BE2C (cell line): ENCODE data around the gene NEU4.
"Not testable (repeated sequence)": the region's sequence is repeated elsewhere in the genome, so short reads cannot be mapped to it uniquely, and the experiment has no call there.

Experiments
- DNase-seq: peaks from one replicate; pipeline ENCODE4 v3.0.0-alpha.2; 2020
- H3K27me3 ChIP-seq: fragments of 250-450 bp; sonication (Bioruptor Pico); 2 replicates; pipeline ENCODE4 v1.5.1; 2020; ENCODE audit warnings: mild to moderate bottlenecking
- H3K36me3 ChIP-seq: fragments of 250-450 bp; sonication (Bioruptor Pico); 2 replicates; pipeline ENCODE4 v1.5.1; 2020; ENCODE audit warnings: mild to moderate bottlenecking
- H3K4me1 ChIP-seq: fragments of 250-450 bp; sonication (Bioruptor Pico); 2 replicates; pipeline ENCODE4 v1.5.1; 2020
- H3K4me3 ChIP-seq: 2 replicates; pipeline ENCODE4 v1.5.1; 2011; ENCODE audit warnings: low read depth, low read length
- H3K9me3 ChIP-seq: fragments of 250-450 bp; sonication (Bioruptor Pico); 2 replicates; pipeline ENCODE4 v1.5.1; 2020
- CTCF ChIP-seq: IDR thresholded peaks from 2 replicates; pipeline ENCODE4 v1.5.1; 2012; ENCODE audit warnings: mild to moderate bottlenecking, low read depth, low read length

NEU4 gene

DNA sequence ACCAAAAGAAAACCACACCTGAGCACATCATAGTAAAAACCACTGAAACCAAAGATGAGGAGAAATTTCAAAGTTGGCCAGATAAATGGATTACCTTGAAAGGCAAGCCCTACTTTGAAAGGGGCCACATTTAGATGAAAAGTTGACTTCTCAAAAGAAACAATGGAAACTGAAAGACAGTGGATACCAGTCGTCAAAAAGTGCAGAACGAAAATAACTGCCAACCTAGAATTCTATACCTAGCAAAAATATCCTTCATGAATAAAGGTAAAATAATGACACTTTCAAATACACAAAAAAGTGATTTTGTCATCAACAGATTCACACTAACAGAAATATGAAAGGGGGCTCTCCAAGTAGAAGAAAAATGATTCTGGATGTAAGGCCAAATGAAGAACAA lies 18.4 kb downstream of the NEU4 start:
- H3K4me3 ChIP-seq, result no peak overlapping the region
- TF ChIP-seq CTCF, result no peak

DNA sequence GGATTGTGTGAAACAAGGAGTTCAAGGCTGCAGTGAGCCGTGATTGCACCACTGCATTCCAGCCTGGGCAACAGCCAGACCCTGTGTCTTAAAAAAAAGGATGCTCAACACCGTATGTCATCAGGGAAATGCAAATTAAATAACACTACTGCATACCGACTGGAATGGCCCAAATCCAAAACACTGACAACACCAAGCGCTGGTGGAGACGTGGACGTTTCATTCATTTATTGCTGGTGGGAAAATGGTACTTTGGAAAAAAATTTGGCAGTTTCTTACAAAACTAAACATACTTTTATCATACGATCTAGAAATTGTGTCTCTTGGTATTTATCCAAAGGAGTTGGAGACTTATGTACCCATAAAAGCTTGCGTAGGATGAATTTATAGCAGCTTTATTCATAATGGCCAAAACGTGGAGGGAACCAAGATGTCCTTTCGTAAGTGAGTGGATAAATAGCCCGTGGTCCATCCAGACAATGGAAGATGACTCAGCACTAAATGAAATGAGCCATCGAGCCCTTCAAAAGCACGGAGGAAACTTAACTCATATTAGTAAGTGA lies 24.2 kb downstream of the NEU4 start:
- no peak for TF ChIP-seq CTCF
- no peaks in the 10 kb centered on the region for H3K4me1 ChIP-seq
- H3K27me3 ChIP-seq, result no peaks in the 10 kb centered on the region
- DNase-seq, result no peak
- no peak overlapping the region for H3K4me3 ChIP-seq
- no peaks in the 10 kb centered on the region for H3K9me3 ChIP-seq
- no peaks in the 10 kb centered on the region for H3K36me3 ChIP-seq

More for the DNA sequence above, 18.4 kb downstream of the NEU4 start:
- no peak for DNase-seq
- Histone ChIP-seq H3K36me3 (no peaks in the 10 kb centered on the region), H3K4me1 (no peaks in the 10 kb centered on the region), H3K9me3 (peaks cover 6% of the 10 kb centered on the region; the same call in 1 of the 2 replicates), H3K27me3 (no peaks in the 10 kb centered on the region)

- H3K27me3 ChIP-seq, H3K4me3 ChIP-seq, H3K4me1 ChIP-seq: not testable (repeated sequence)
These were observed 24.9 kb downstream of the NEU4 start for GRCh38 chr2:241833756-241834526.

DNA sequence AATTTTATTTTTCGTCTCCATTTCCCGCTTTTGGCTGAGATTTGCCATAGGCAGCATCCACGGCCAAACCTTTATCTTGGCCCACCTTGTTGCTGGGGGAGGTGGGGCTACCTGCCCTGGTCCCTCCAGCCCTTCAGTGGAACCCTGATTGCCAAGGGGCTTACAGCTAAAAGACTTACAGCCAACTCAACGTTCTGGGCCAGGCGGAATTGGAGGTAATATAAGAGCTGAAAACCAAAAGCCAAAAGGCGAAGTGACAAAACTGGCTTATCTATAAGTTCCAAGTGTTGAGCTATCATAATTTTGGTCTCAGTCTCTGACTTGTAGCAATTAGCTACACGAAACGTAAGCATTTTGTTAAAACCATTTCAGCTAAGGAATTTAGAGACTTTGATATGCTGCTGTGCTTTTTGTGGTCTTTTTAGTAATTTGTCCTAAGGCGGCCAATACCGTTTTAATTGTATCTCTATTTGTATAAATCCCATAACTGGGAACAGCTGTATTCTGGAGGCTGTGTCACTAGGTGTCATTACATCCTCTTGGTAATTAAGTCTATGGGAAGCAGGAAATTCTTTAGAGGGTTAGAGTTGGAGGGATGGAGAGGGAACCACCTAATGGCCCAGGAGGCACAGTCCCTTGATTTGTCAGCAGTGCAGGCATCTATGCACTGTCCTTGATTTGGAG lies 25.7 kb downstream of the NEU4 start:
- DNase-seq, result no peak
- no peaks in the 10 kb centered on the region for H3K9me3 ChIP-seq
- H3K4me1 ChIP-seq, result no peaks in the 10 kb centered on the region
- H3K4me3 ChIP-seq, result no peak overlapping the region
- H3K36me3 ChIP-seq, result no peaks in the 10 kb centered on the region
- no peak for TF ChIP-seq CTCF
- no peaks in the 10 kb centered on the region for H3K27me3 ChIP-seq

More at GRCh38 chr2:241833756-241834526, 24.9 kb downstream of the NEU4 start:
- not testable (repeated sequence) for H3K9me3 ChIP-seq, DNase-seq, H3K36me3 ChIP-seq

DNA sequence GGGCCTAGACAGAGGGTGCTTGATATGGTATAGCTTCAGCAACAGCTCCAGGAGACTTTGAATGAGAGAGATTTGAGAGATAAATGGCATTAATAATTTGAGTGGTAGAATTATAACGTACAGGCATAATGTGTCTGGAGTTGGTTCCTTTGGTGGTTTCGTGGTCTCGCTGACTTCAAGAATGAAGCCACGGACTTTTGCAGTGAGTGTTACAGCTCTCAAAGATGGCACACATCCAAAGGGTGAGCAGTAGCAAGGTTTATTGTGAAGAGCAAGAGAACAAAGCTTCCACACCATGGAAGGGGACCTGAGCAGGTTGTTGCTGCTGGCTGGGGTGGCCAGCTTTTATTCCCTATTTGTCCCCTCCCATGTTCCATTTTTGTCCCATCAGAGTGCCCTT lies 26.6 kb downstream of the NEU4 start:
- Histone ChIP-seq H3K4me3 (no peak overlapping the region), H3K4me1 (no peaks in the 10 kb centered on the region), H3K36me3 (no peaks in the 10 kb centered on the region), H3K9me3 (no peaks in the 10 kb centered on the region), H3K27me3 (no peaks in the 10 kb centered on the region)
- TF ChIP-seq CTCF, result no peak
- no peak for DNase-seq

GRCh38 chr2:241836292-241836691 lies 27.3 kb downstream of the NEU4 start:
- DNase-seq, result no peak
- H3K36me3 ChIP-seq, result no peaks in the 10 kb centered on the region
- H3K4me3 ChIP-seq, result no peak overlapping the region
- peak; percentile 7; the same call in 1 of the 2 replicates for TF ChIP-seq CTCF
- H3K27me3 ChIP-seq, result no peaks in the 10 kb centered on the region
- no peaks in the 10 kb centered on the region for H3K9me3 ChIP-seq
- H3K4me1 ChIP-seq, result no peaks in the 10 kb centered on the region
